HEK293 (cell line): Measurements from ENCODE around the gene AIFM3.

Experiments used
- CTCF ChIP-seq: fragments of 450-650 bp; formaldehyde crosslinking; IDR thresholded peaks from 2 replicates; pipeline ENCODE4 v1.5.1; 2016; ENCODE audit warnings: missing biosample characterization, missing genetic modification characterization
- FEZF1 ChIP-seq: fragments of 450-650 bp; formaldehyde crosslinking; IDR thresholded peaks from 2 replicates; pipeline ENCODE4 v1.5.1; 2016; ENCODE audit warnings: missing biosample characterization, missing genetic modification characterization
- HOXA7 ChIP-seq: sonication (generic); formaldehyde crosslinking; IDR thresholded peaks from 2 replicates; pipeline ENCODE4 v1.8.1; 2022; ENCODE audit warnings: missing genetic modification reagents, borderline replicate concordance
- IKZF3 ChIP-seq: fragments of 450-650 bp; IDR thresholded peaks from 2 replicates; pipeline ENCODE4 v1.5.0; 2018; ENCODE audit warnings: missing biosample characterization, mild to moderate bottlenecking, missing genetic modification characterization, moderate library complexity
- KLF1 ChIP-seq: fragments of 450-650 bp; formaldehyde crosslinking; IDR thresholded peaks from 2 replicates; pipeline ENCODE4 v1.5.1; 2016; ENCODE audit warnings: missing biosample characterization, missing genetic modification characterization
- KLF17 ChIP-seq: fragments of 450-650 bp; formaldehyde crosslinking; IDR thresholded peaks from 2 replicates; pipeline ENCODE4 v1.5.1; 2016; ENCODE audit warnings: missing biosample characterization, missing genetic modification characterization
- OSR2 ChIP-seq: fragments of 450-650 bp; formaldehyde crosslinking; IDR thresholded peaks from 2 replicates; pipeline ENCODE4 v1.5.1; 2016; ENCODE audit warnings: missing biosample characterization, missing genetic modification characterization
- REPIN1 ChIP-seq: fragments of 450-650 bp; formaldehyde crosslinking; IDR thresholded peaks from 2 replicates; pipeline ENCODE4 v1.5.1; 2017; ENCODE audit warnings: missing biosample characterization, missing genetic modification characterization, low read depth
- SALL2 ChIP-seq: fragments of 450-650 bp; formaldehyde crosslinking; IDR thresholded peaks from 2 replicates; pipeline ENCODE4 v1.5.0; 2017; ENCODE audit warnings: missing biosample characterization, mild to moderate bottlenecking, missing genetic modification characterization, borderline replicate concordance
- SP2 ChIP-seq: fragments of 450-650 bp; formaldehyde crosslinking; IDR thresholded peaks from 2 replicates; pipeline ENCODE4 v1.5.1; 2016; ENCODE audit warnings: missing biosample characterization, missing genetic modification characterization
- ZBTB1 ChIP-seq: fragments of 450-650 bp; formaldehyde crosslinking; IDR thresholded peaks from 2 replicates; pipeline ENCODE4 v1.5.1; 2016; ENCODE audit warnings: missing biosample characterization, missing genetic modification characterization
- ZBTB10 ChIP-seq: fragments of 450-650 bp; formaldehyde crosslinking; IDR thresholded peaks from 2 replicates; pipeline ENCODE4 v1.5.1; 2016; ENCODE audit warnings: missing biosample characterization, missing genetic modification characterization
- ZBTB48 ChIP-seq: fragments of 450-650 bp; formaldehyde crosslinking; IDR thresholded peaks from 2 replicates; pipeline ENCODE4 v1.5.1; 2016; ENCODE audit warnings: missing biosample characterization, missing genetic modification characterization
- ZNF121 ChIP-seq: fragments of 450-650 bp; formaldehyde crosslinking; IDR thresholded peaks from 2 replicates; pipeline ENCODE4 v1.5.1; 2016; ENCODE audit warnings: missing biosample characterization, missing genetic modification characterization
- ZNF140 ChIP-seq: fragments of 450-650 bp; formaldehyde crosslinking; IDR thresholded peaks from 2 replicates; pipeline ENCODE4 v1.5.1; 2016; ENCODE audit warnings: missing biosample characterization, missing genetic modification characterization
- ZNF146 ChIP-seq: fragments of 450-650 bp; formaldehyde crosslinking; IDR thresholded peaks from 2 replicates; pipeline ENCODE4 v1.5.1; 2016; ENCODE audit warnings: missing biosample characterization, missing genetic modification characterization
- ZNF157 ChIP-seq: fragments of 450-650 bp; formaldehyde crosslinking; IDR thresholded peaks from 2 replicates; pipeline ENCODE4 v1.5.1; 2016; ENCODE audit warnings: missing biosample characterization, missing genetic modification characterization
- ZNF184 ChIP-seq: fragments of 450-650 bp; IDR thresholded peaks from 2 replicates; pipeline ENCODE4 v1.5.1; 2018; ENCODE audit warnings: missing biosample characterization, mild to moderate bottlenecking, missing genetic modification characterization
- ZNF223 ChIP-seq: fragments of 450-650 bp; formaldehyde crosslinking; IDR thresholded peaks from 2 replicates; pipeline ENCODE4 v1.5.1; 2016; ENCODE audit warnings: missing biosample characterization, missing genetic modification characterization
- ZNF350 ChIP-seq: fragments of 450-650 bp; formaldehyde crosslinking; IDR thresholded peaks from 2 replicates; pipeline ENCODE4 v1.5.0; 2017; ENCODE audit warnings: missing biosample characterization, mild to moderate bottlenecking, missing genetic modification characterization
- ZNF366 ChIP-seq: fragments of 450-650 bp; formaldehyde crosslinking; conservative IDR thresholded peaks from 2 replicates; pipeline ENCODE4 v1.5.1; 2016; ENCODE audit warnings: missing biosample characterization, missing genetic modification characterization
- ZNF37A ChIP-seq: fragments of 450-650 bp; IDR thresholded peaks from 2 replicates; pipeline ENCODE4 v1.5.1; 2018; ENCODE audit warnings: missing biosample characterization, missing genetic modification characterization
- ZNF391 ChIP-seq: fragments of 450-650 bp; formaldehyde crosslinking; IDR thresholded peaks from 2 replicates; pipeline ENCODE4 v1.5.1; 2016; ENCODE audit warnings: low read depth, missing biosample characterization, missing genetic modification characterization, borderline replicate concordance
- ZNF423 ChIP-seq: fragments of 450-650 bp; formaldehyde crosslinking; IDR thresholded peaks from 2 replicates; pipeline ENCODE4 v1.5.1; 2016; ENCODE audit warnings: missing biosample characterization, missing genetic modification characterization
- ZNF488 ChIP-seq: fragments of 450-650 bp; formaldehyde crosslinking; IDR thresholded peaks from 2 replicates; pipeline ENCODE4 v1.5.1; 2016; ENCODE audit warnings: missing biosample characterization, missing genetic modification characterization
- ZNF501 ChIP-seq: fragments of 450-650 bp; formaldehyde crosslinking; IDR thresholded peaks from 2 replicates; pipeline ENCODE4 v1.5.1; 2016; ENCODE audit warnings: missing biosample characterization, missing genetic modification characterization
- ZNF555 ChIP-seq: fragments of 450-650 bp; formaldehyde crosslinking; conservative IDR thresholded peaks from 2 replicates; pipeline ENCODE4 v1.5.1; 2017; ENCODE audit warnings: missing biosample characterization, mild to moderate bottlenecking, missing genetic modification characterization, inconsistent platforms
- ZNF629 ChIP-seq: fragments of 450-650 bp; formaldehyde crosslinking; IDR thresholded peaks from 2 replicates; pipeline ENCODE4 v1.5.1; 2017; ENCODE audit warnings: missing biosample characterization, missing genetic modification characterization
- ZNF704 ChIP-seq: fragments of 450-650 bp; formaldehyde crosslinking; IDR thresholded peaks from 2 replicates; pipeline ENCODE4 v1.5.1; 2016; ENCODE audit warnings: missing biosample characterization, missing genetic modification characterization
- ZNF768 ChIP-seq: fragments of 450-650 bp; formaldehyde crosslinking; IDR thresholded peaks from 2 replicates; pipeline ENCODE4 v1.5.1; 2018; ENCODE audit warnings: missing biosample characterization, mild to moderate bottlenecking, missing genetic modification characterization
- ZNF843 ChIP-seq: fragments of 450-650 bp; formaldehyde crosslinking; IDR thresholded peaks from 2 replicates; pipeline ENCODE4 v1.5.1; 2016; ENCODE audit warnings: missing biosample characterization, missing genetic modification characterization
- ZSCAN5A ChIP-seq: fragments of 450-650 bp; formaldehyde crosslinking; IDR thresholded peaks from 2 replicates; pipeline ENCODE4 v1.5.1; 2016; ENCODE audit warnings: missing biosample characterization, missing genetic modification characterization

The AIFM3 gene

GRCh38 chr22:20981787-20982562 is 14.9 kb downstream of the AIFM3 start, which contains the start of gene LZTR1 (continued):
- TF ChIP-seq ZNF146 (tag by site-specific recombination) (0 out of 2 replicates have a peak, but pooled peaks have one; percentile 12), OSR2 (tag by site-specific recombination) (no peak), HOXA7 (no peak), KLF1 (tag by site-specific recombination) (0 out of 2 replicates have a peak, but pooled peaks have one; percentile 49), ZNF184 (no peak), IKZF3 (tag by site-specific recombination) (peak; percentile 63), SALL2 (tag by site-specific recombination) (no peak), ZNF843 (tag by site-specific recombination) (peak; percentile 78; the same call in 1 of the 2 replicates), ZNF391 (0 out of 2 replicates have a peak, but pooled peaks have one; percentile 74), ZNF423 (tag by site-specific recombination) (no peak), ZNF140 (tag by site-specific recombination) (no peak), ZNF704 (peak; percentile 67; the same call in 1 of the 2 replicates), ZNF366 (tag by site-specific recombination) (no peak), ZNF768 (tag by site-specific recombination) (no peak; the same call in 1 of the 2 replicates), REPIN1 (tag by site-specific recombination) (0 out of 2 replicates have a peak, but pooled peaks have one; percentile 73), CTCF (peak; percentile 92), ZNF629 (tag by site-specific recombination) (peak; percentile 73), ZNF121 (peak; percentile 63; the same call in 1 of the 2 replicates), FEZF1 (tag by site-specific recombination) (peak; percentile 36; the same call in 1 of the 2 replicates), ZNF223 (tag by site-specific recombination) (peak; percentile 92), ZSCAN5A (peak; percentile 91), ZNF37A (tag by site-specific recombination) (no peak), ZNF157 (tag by site-specific recombination) (no peak), ZNF501 (peak; percentile 98), ZNF350 (tag by site-specific recombination) (no peak), SP2 (tag by site-specific recombination) (0 out of 2 replicates have a peak, but pooled peaks have one; percentile 18), ZNF555 (no peak), ZBTB1 (tag by site-specific recombination) (peak; percentile 95), ZBTB10 (tag by site-specific recombination) (peak; percentile 52), ZBTB48 (peak; percentile 88), KLF17 (peak; percentile 90), ZNF488 (tag by site-specific recombination) (no peak)
